GM12874 (cell line): ENCODE results near the gene PALM2AKAP2.

Experiments
- CTCF ChIP-seq: IDR thresholded peaks from 2 replicates; pipeline ENCODE4 v1.5.1; 2011; ENCODE audit warnings: low read depth, mild to moderate bottlenecking, control low read depth, low read length, moderate library complexity; ENCODE audit not compliant: insufficient read depth

PALM2AKAP2 gene

DNA sequence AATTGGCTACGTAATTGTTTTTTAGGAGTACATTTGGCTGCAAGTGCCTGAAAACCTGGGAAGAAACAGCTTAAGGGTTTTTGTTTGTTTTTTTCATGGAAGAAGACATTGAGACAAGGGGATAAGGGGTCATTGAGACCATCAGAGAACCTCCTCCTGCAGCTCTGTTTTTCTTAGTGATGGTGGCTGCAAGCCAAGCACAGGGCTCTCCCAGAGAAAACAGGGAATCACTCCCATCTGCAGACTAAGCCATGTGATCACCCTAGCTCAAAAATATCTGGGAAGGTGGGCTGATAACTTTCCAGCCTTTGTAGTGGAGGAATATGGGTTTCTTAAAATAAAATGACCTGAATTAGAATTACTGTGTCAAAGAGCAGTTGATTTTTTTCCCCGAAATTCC, 25.1 kb downstream of the PALM2AKAP2 start:
- no peak for TF ChIP-seq CTCF

GRCh38 chr9:109806506-109807115, 26.6 kb downstream of the PALM2AKAP2 start:
- no peak for TF ChIP-seq CTCF

GRCh38 chr9:109811876-109812275, 31.9 kb downstream of the PALM2AKAP2 start:
- no peak for TF ChIP-seq CTCF

DNA sequence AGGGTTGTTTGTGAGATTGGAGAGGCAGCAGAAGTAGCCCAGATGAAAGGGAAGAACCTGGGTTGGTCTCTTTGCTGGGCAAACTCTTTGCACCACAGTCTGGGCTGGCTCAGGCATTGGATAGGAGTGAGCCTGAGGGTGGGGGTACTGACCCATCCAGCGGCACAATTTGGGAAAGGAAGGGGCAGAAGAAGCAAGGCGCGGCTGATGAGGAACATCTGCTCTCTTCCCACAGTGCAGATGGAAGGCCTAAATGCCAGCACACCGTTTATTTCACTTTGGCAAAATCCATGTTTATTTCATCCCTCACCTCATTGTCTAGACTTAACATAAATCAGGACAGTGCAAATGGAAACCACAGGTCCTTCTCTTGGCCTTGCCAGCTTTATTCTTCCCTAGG, 32.3 kb downstream of the PALM2AKAP2 start:
- no peak for TF ChIP-seq CTCF

DNA sequence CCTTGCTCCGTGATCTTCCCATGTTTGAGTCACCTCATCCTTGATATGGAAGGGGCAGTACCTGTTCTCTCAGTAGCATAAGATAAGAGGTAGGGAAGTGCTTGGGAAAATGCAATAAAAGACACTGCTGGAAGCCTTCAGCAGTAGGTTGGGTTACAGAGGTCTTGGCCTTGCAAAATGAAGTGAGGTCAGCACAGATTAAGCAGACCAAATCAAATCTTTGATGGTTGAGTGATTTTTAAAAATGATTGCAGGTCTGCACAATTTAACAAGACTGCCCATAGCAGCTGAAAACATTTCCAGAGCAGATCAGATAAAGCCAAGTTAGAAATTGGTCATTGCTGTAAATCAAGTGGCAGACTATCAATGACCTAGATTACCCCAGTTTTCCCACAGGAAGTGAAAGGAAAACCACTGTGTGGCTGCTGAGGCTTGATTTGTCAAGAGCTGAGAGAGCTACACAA, 32.9 kb downstream of the PALM2AKAP2 start:
- TF ChIP-seq CTCF: no peak

GRCh38 chr9:109813303-109813702, 33.3 kb downstream of the PALM2AKAP2 start:
- TF ChIP-seq CTCF: no peak

GRCh38 chr9:109813829-109814228, 33.8 kb downstream of the PALM2AKAP2 start:
- no peak for TF ChIP-seq CTCF
